Fibroblast of lung (primary cell): ENCODE measurements around the gene GAS7.

Experiments used
- CTCF ChIP-seq, 2 donors: IDR thresholded peaks in 1 of 2; conservative IDR thresholded peaks in 1 of 2; 1 replicate in 1 of 2; 2 replicates in 1 of 2; pipeline ENCODE4 v1.5.1; 2011 to 2012; ENCODE audit warnings: low read length in 2 of 2, control low read depth in 1 of 2, inconsistent platforms in 1 of 2, low read depth in 1 of 2, mild to moderate bottlenecking in 1 of 2
- EZH2 ChIP-seq: IDR thresholded peaks from 2 replicates; pipeline ENCODE4 v1.5.1; 2012; ENCODE audit warnings: low read length, control low read depth, mild to moderate bottlenecking; ENCODE audit errors: missing control alignments

- TF ChIP-seq CTCF (conservative IDR thresholded peaks at IDR 0.05 in 1 of 2, IDR thresholded peaks at IDR 0.05 in 1 of 2; ENCODE audit: low read depth in 1 of 2, low read length in 2 of 2) (no peak), EZH2 (no peak)
Observed at GRCh38 chr17:10063730-10064241, 134.6 kb downstream of the GAS7 start.
